Islet precursor cell (in vitro differentiated cells): ENCODE results near the gene RILPL1.
"Not testable (repeated sequence)": the region's sequence is repeated elsewhere in the genome, so short reads cannot be mapped to it uniquely, and the experiment has no call there.

Experiments
- DNase-seq: peaks from one replicate; pipeline ENCODE4 v3.0.0-alpha.2; 2018

The RILPL1 gene, protein sequence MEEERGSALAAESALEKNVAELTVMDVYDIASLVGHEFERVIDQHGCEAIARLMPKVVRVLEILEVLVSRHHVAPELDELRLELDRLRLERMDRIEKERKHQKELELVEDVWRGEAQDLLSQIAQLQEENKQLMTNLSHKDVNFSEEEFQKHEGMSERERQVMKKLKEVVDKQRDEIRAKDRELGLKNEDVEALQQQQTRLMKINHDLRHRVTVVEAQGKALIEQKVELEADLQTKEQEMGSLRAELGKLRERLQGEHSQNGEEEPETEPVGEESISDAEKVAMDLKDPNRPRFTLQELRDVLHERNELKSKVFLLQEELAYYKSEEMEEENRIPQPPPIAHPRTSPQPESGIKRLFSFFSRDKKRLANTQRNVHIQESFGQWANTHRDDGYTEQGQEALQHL

GRCh38 chr12:123533672-123534643 lies at the start of gene RILPL1:
RILPL1 (minus strand) TSS chr12:123533719; CDS start chr12:123533482, 237 bp downstream.
- peak; percentile 96 for DNase-seq

- no peak for DNase-seq
Observed at GRCh38 chr12:123580772-123581171, 47.3 kb upstream of the RILPL1 start.

GRCh38 chr12:123578829-123579228 lies 45.3 kb upstream of the RILPL1 start:
- not testable (repeated sequence) for DNase-seq

GRCh38 chr12:123578243-123578642 lies 44.7 kb upstream of the RILPL1 start:
- no peak for DNase-seq

GRCh38 chr12:123576611-123577010 lies 43.1 kb upstream of the RILPL1 start:
- DNase-seq = no peak

- no peak for DNase-seq
Observed at GRCh38 chr12:123573870-123574269, 40.4 kb upstream of the RILPL1 start.

DNA sequence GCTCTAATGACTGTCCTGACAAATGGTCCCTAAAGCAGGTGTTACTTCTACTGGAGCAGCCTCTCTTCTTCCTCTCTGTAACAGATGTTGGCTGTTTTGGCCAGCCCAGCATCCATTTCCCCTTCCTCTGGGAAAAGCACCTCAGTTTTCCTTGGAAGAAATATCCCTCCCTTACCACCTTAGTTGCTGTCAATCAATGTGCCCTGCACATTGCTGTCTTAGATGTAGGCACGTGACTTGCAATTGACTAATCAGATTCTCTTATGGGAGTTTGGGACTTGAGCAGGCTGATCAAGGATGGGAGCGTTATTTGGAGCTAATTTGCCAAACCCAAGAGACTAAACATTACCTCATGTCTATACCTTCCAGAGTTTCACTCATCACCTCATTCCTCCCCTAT lies 38.9 kb upstream of the RILPL1 start:
- no peak for DNase-seq

DNA sequence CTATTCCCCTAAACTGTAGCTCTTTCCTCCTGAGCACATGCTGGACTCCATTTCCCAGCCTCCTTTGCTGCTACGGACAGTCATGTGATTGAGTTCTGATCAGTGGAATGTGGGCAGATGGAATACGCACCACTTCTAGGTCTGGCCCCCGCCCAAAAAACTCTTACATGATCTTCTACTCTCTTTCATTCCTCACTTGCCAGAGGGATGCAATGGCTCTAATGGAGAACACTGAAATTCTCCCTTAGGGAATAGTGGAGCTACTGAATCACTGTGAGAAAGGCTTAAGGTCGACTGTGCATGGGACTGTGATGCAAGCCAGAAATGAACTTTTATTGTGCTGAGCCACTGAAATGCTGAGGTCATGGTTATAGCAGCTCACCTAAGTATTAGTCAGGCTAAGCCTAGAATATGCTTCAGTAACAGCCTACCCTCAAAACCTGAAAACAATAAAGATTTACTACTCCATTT lies 37.9 kb upstream of the RILPL1 start:
- peak; percentile 73 for DNase-seq

DNA sequence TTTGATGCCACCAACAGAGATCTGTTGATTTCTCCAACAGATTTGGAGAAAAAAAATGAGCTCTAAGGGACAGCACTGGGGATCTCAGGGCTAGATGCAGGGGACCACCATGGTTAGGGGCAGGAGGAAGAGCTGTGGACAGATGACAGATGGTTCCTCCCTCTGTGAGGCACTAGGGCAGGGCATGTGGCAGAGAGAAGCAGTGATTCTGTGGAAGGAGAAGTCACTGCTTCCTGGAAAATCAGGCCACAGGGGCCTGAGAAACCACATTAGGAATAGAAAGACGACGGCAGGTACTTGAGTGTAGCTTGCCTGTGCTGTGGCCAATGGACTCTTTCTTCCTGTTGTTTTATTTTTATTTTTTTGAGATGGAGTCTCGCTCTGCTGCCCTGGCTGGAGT lies 25.9 kb upstream of the RILPL1 start:
- DNase-seq = no peak

DNA sequence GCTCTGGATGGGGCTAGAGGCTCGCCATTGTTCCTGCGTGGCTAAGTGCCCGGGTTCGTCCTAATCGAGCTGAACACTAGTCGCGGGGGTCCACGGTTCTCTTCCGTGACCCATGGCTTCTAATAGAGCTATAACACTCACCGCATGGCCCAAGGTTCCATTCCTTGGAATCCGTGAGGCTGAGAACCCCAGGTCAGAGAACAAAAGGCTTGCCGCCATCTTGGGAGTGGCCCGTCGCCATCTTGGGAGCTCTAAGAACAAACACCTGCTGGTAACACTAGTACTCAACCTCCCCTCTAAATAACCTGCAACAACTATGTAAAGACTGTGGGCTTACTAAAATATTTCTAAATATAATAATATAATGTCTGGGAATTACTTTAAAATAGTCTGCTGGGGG lies 25.0 kb upstream of the RILPL1 start:
- DNase-seq = not testable (repeated sequence)

- DNase-seq = not testable (repeated sequence)
Observed at GRCh38 chr12:123554843-123555242, 21.3 kb upstream of the RILPL1 start.

DNA sequence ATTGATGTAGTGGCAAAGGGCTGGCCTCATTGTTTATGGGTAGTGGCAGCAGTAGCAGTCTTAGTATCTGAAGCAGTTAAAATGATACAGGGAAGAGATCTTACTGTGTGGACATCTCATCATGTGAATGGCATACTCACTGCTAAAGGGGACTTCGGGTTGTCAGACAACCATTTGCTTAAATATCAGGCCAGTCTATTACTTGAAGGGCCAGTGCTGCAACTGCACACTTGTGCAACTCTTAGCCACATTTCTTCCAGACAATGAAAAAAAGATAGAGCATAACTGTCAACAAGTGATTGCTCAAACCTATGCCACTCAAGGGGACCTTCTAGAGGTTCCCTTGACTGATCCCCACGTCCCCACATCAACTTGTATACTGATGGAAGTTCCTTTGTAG lies 20.6 kb upstream of the RILPL1 start:
- not testable (repeated sequence) for DNase-seq

GRCh38 chr12:123550700-123551099 lies 17.2 kb upstream of the RILPL1 start:
- no peak for DNase-seq

GRCh38 chr12:123548107-123548506 lies 14.6 kb upstream of the RILPL1 start:
- DNase-seq = no peak

DNA sequence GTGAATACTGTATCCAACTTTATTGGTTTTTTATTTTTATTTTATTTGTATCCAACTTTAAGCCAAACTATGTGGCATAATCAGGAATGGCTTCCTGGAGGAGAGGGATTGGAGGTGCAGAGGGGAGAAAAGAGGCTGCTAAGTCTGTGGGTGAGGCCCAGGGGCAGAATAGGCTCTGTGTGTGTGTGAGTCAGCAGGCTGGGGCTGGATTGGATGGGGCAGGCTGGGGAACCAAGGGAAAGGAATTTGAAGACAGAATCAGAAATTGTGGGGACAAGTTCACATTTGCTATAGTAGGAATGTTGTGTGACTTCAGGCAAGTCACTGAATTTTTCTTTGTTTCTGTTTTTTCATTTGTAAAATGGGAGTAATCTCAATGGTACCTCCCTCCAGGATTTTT lies 12.8 kb upstream of the RILPL1 start:
- peak; percentile 83 for DNase-seq

GRCh38 chr12:123543541-123543940 lies 10.0 kb upstream of the RILPL1 start:
- no peak for DNase-seq

- DNase-seq = no peak
Observed at GRCh38 chr12:123540899-123541662, 7.6 kb upstream of the RILPL1 start.

DNA sequence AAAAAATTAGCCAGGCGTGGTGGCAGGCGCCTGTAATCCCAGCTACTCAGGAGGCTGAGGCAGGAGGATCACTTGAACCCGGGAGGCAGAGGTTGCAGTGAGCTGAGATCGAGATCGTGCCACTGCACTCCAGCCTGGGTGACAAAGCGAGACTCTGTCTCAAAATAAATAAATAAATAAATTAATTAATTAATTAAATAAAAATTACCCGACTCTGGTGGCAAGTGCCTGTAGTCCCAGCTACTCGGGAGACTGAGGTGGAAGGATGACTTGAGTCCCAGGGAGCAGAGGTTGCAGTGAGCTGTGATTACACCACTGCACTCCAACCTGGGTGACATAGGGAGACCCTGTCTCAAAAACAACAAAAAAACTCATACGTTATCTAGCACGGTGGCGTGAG lies 2.4 kb upstream of the RILPL1 start:
- DNase-seq = not testable (repeated sequence)

GRCh38 chr12:123532808-123533649 lies 490 bp downstream of the RILPL1 start:
- DNase-seq = peak; percentile 83

GRCh38 chr12:123532019-123532418 lies 1.5 kb downstream of the RILPL1 start:
- DNase-seq = no peak

DNA sequence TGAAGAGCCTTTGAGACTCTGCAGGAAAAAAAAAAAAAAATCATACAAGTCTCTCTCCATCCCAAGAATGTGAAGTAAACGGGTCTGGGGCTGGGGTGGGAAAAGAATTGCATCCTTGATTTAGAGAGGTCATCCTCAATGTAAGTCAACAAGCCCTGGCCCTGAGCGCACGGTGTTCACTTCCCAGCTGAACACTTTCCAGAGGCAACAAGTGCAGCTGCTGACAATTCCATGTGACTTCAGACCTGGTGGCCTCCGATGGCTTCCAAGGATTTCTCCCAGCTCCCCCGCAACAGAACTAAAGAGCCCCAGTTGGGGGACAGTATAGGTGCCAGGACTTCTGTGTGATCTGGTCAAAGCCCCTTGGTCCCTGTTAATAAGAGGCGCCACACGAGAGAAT lies 2.4 kb downstream of the RILPL1 start:
- DNase-seq = no peak

DNA sequence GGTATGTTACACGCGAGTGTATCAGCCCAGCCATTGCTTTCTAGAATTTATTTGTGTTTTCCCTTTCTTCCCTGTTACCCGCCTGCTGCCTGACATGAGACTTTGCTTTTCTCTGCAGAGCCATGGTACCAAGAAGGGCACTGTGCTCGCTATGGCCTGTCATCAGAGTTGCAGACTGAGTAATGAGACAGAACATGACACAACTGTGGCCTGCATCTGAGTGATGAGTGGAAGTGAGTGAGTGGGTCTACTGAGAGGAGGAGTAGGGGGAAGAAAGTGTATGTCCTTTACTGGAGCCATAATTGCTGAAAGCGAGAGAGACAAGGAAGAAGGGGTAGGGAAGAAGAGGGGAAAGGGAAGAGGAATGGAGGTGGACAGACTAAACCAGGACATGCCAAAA lies 2.9 kb downstream of the RILPL1 start:
- no peak for DNase-seq
